PC-3 (cell line): ENCODE data around the gene CDC6. TPM values are rescaled to one million over a fixed set of nuclear protein-coding genes. Genes with fewer than 3 reads are reported as not detected.

Source experiments
- ATAC-seq: fragments of 200-7000 bp; cut with Tn5 transposase; 2 replicates; pipeline ENCODE4 v1.9.1; 2020; ENCODE audit warnings: mild to moderate bottlenecking, moderate library complexity
- BruUV-seq: library from RNA; stranded (reverse); fragments of 400-500 nt; replicated peaks from 2 replicates; lab custom pipeline; 2021; lab: Mats Ljungman, UMichigan
- CTCF ChIA-PET: fragments of 300-600 bp; sonication (Branson Sonifier 250); formaldehyde crosslinking; loops from one replicate; lab custom pipeline; 2022; ENCODE audit warnings: antibody characterized with exemption; lab: Charles Lee
- POLR2A ChIA-PET: fragments of 300-600 bp; sonication (Branson Sonifier 250); formaldehyde crosslinking; loops from one replicate; lab custom pipeline; 2022; ENCODE audit warnings: antibody characterized with exemption; ENCODE audit not compliant: unreplicated experiment; lab: Charles Lee
- DNase-seq: peaks from one replicate; pipeline ENCODE4 v3.0.0-alpha.2; 2015
- H2AFZ ChIP-seq: fragments of 300-600 bp; sonication (generic); 2 replicates; pipeline ENCODE4 v1.6.0; 2016; ENCODE audit warnings: antibody characterized with exemption, low read length
- H3F3A ChIP-seq: fragments of 300-600 bp; sonication (generic); one replicate; pipeline ENCODE4 v1.6.0; 2017; ENCODE audit warnings: antibody characterized with exemption, low read length, control low read depth, mild to moderate bottlenecking; ENCODE audit not compliant: unreplicated experiment
- H3K27ac ChIP-seq: fragments of 300-600 bp; sonication (generic); 2 replicates; pipeline ENCODE4 v1.5.1; 2016; ENCODE audit warnings: mild to moderate bottlenecking, low read length
- H3K27me3 ChIP-seq: fragments of 300-600 bp; sonication (generic); 2 replicates; pipeline ENCODE4 v1.6.1; 2016; ENCODE audit warnings: low read length, mixed read lengths
- H3K36me3 ChIP-seq: fragments of 300-600 bp; sonication (generic); 2 replicates; pipeline ENCODE4 v1.6.1; 2016; ENCODE audit warnings: low read depth, mixed run types, low read length, mixed read lengths
- H3K4me1 ChIP-seq: fragments of 300-600 bp; sonication (generic); 2 replicates; pipeline ENCODE4 v1.5.1; 2016; ENCODE audit warnings: low read length; ENCODE audit not compliant: insufficient read depth
- H3K4me2 ChIP-seq: fragments of 300-600 bp; sonication (generic); 2 replicates; pipeline ENCODE4 v1.6.0; 2016; ENCODE audit warnings: low read length
- H3K4me3 ChIP-seq: fragments of 300-600 bp; sonication (generic); 2 replicates; pipeline ENCODE4 v1.5.1; 2016; ENCODE audit warnings: mild to moderate bottlenecking, low read length, mixed read lengths
- H3K79me2 ChIP-seq: fragments of 300-600 bp; sonication (generic); 2 replicates; pipeline ENCODE4 v1.6.1; 2017; ENCODE audit warnings: low read length, mixed read lengths
- H3K9ac ChIP-seq: fragments of 300-600 bp; sonication (generic); 2 replicates; pipeline ENCODE4 v1.6.0; 2016; ENCODE audit warnings: mild to moderate bottlenecking, low read length
- H3K9me2 ChIP-seq: fragments of 300-600 bp; sonication (generic); replicated peaks from 2 replicates; pipeline ENCODE4 v1.6.1; 2016; ENCODE audit warnings: mixed run types, low read length, mixed read lengths
- H3K9me3 ChIP-seq: fragments of 300-600 bp; sonication (generic); 2 replicates; pipeline ENCODE4 v1.6.1; 2016; ENCODE audit warnings: low read length, mixed read lengths
- H4K20me1 ChIP-seq: fragments of 300-600 bp; sonication (generic); 2 replicates; pipeline ENCODE4 v1.6.1; 2016; ENCODE audit warnings: low read length, mixed read lengths
- CTCF ChIP-seq: fragments of 300-600 bp; sonication (generic); conservative IDR thresholded peaks from 2 replicates; pipeline ENCODE4 v1.5.1; 2017; ENCODE audit warnings: antibody characterized with exemption, low read depth, mild to moderate bottlenecking, low read length
- EZH2 ChIP-seq: fragments of 300-600 bp; sonication (generic); IDR thresholded peaks from one replicate; pipeline ENCODE4 v1.6.1; 2017; ENCODE audit warnings: antibody characterized with exemption, mild to moderate bottlenecking, low read length; ENCODE audit not compliant: unreplicated experiment
- EZH2phosphoT487 ChIP-seq: fragments of 300-600 bp; sonication (generic); IDR thresholded peaks from 2 replicates; pipeline ENCODE4 v1.6.1; 2018; ENCODE audit warnings: mild to moderate bottlenecking, antibody characterized with exemption, low read length, borderline replicate concordance
- intact Hi-C: fragments of 100-400 bp; cut with micrococcal nuclease; formaldehyde crosslinking; loops from 2 replicates; pipeline ENCODE4 v1.9.0; 2023
- total RNA-seq: library from RNA; depleted of rRNA; stranded (reverse); fragments of >200 nt; gene quantifications from 2 replicates; pipeline ENCODE4 v1.2.3, GENCODE V29; 2014

The CDC6 gene
- total RNA-seq, 1 experiment from 2014 or later, result 48.9 TPM

- H3K9me3 ChIP-seq, result no peaks in the 10 kb centered on the region
- peaks cover 10% of the 10 kb centered on the region; the same call in 1 of the 2 replicates for H4K20me1 ChIP-seq
- H3K36me3 ChIP-seq, result no peaks in the 10 kb centered on the region
- intact Hi-C loops, result loop anchor here (2.0 kb wide), 1 partner anchor 23 kb away; no protein-coding TSS in a partner anchor
- ChIA-PET CTCF (interaction anchor here (0.5 to 1.4 kb wide), 3 partner anchors 14 to 677 kb away, joined by 3 to 9 read pairs (median 5); partner anchors contain the start of gene WIPF2), POLR2A (interaction anchor here (0.6 kb wide), 1 partner anchor 48 kb away, joined by 9 read pairs; no protein-coding TSS in a partner anchor)
- TF ChIP-seq EZH2phosphoT487, result no peak
- TF ChIP-seq CTCF, result peak; percentile 38
- peak overlapping the region; percentile 93 for H3K4me2 ChIP-seq
- H3K27me3 ChIP-seq, result no peaks in the 10 kb centered on the region
- H3K4me3 ChIP-seq, result peak overlapping the region; percentile 99
- DNase-seq, result peak; percentile 61
- H2AFZ ChIP-seq, result peak overlapping the region; percentile 72; the same call in 1 of the 2 replicates
- peaks cover 47% of the 10 kb centered on the region for H3K79me2 ChIP-seq
- H3K4me1 ChIP-seq, result peaks cover 74% of the 10 kb centered on the region
- no peaks in the 10 kb centered on the region for H3F3A ChIP-seq
- no peaks in the 10 kb centered on the region for H3K9me2 ChIP-seq
- H3K27ac ChIP-seq, result peak overlapping the region; percentile 83
- TSS peak; percentile 92 for BruUV-seq
- peak; percentile 10; the same call in 1 of the 2 replicates for ATAC-seq
- H3K9ac ChIP-seq, result peak overlapping the region; percentile 69
These were observed 29.7 kb downstream of the CDC6 start for GRCh38 chr17:40317345-40317873.

GRCh38 chr17:40317880-40318829, 30.5 kb downstream of the CDC6 start:
- ATAC-seq, result peak; percentile 69
- peaks cover 10% of the 10 kb centered on the region; the same call in 1 of the 2 replicates for H4K20me1 ChIP-seq
- H3K36me3 ChIP-seq, result no peaks in the 10 kb centered on the region
- CTCF ChIA-PET, result interaction anchor here (0.5 to 0.6 kb wide), 4 partner anchors 41 to 677 kb away, joined by 3 to 5 read pairs (median 4); partner anchors contain the start of genes NR1D1 and WIPF2
- no peaks in the 10 kb centered on the region for H3K27me3 ChIP-seq
- intact Hi-C loops, result loop anchor here (2.0 kb wide), 1 partner anchor 23 kb away; no protein-coding TSS in a partner anchor
- peaks cover 54% of the 10 kb centered on the region for H3K79me2 ChIP-seq
- H3K27ac ChIP-seq, result peak overlapping the region; percentile 83
- BruUV-seq, result TSS peak; percentile 48
- POLR2A ChIA-PET, result no interaction called here
- H3K9me2 ChIP-seq, result no peaks in the 10 kb centered on the region
- peak overlapping the region; percentile 99 for H3K4me3 ChIP-seq
- DNase-seq, result peak; percentile 91
- H2AFZ ChIP-seq, result peak overlapping the region; percentile 76
- H3K9me3 ChIP-seq, result no peaks in the 10 kb centered on the region
- H3F3A ChIP-seq, result no peaks in the 10 kb centered on the region
- peak overlapping the region; percentile 95 for H3K9ac ChIP-seq
- H3K4me2 ChIP-seq, result peak overlapping the region; percentile 93
- peaks cover 74% of the 10 kb centered on the region for H3K4me1 ChIP-seq
- TF ChIP-seq EZH2phosphoT487, result no peak
- no peak for TF ChIP-seq CTCF
- no peak for TF ChIP-seq EZH2
